LNCAP (cell line): ENCODE data around the gene FOXN3.

Source experiments
- TF ChIP-seq, protein P1 (sequence below): fragments of 450-650 bp; IDR thresholded peaks from 2 replicates; pipeline ENCODE4 v1.5.1; 2017; ENCODE audit warnings: mild to moderate bottlenecking

The FOXN3 gene

GRCh38 chr14:89249065-89249695, 167.9 kb downstream of the FOXN3 start:
- TF ChIP-seq, protein P1, sequence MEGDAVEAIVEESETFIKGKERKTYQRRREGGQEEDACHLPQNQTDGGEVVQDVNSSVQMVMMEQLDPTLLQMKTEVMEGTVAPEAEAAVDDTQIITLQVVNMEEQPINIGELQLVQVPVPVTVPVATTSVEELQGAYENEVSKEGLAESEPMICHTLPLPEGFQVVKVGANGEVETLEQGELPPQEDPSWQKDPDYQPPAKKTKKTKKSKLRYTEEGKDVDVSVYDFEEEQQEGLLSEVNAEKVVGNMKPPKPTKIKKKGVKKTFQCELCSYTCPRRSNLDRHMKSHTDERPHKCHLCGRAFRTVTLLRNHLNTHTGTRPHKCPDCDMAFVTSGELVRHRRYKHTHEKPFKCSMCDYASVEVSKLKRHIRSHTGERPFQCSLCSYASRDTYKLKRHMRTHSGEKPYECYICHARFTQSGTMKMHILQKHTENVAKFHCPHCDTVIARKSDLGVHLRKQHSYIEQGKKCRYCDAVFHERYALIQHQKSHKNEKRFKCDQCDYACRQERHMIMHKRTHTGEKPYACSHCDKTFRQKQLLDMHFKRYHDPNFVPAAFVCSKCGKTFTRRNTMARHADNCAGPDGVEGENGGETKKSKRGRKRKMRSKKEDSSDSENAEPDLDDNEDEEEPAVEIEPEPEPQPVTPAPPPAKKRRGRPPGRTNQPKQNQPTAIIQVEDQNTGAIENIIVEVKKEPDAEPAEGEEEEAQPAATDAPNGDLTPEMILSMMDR = no peak

- TF ChIP-seq, protein P1 = no peak
These were observed 168.5 kb downstream of the FOXN3 start for GRCh38 chr14:89248411-89249064.

- TF ChIP-seq, protein P1 = no peak
These were observed 169.4 kb downstream of the FOXN3 start for GRCh38 chr14:89247457-89248122.

DNA sequence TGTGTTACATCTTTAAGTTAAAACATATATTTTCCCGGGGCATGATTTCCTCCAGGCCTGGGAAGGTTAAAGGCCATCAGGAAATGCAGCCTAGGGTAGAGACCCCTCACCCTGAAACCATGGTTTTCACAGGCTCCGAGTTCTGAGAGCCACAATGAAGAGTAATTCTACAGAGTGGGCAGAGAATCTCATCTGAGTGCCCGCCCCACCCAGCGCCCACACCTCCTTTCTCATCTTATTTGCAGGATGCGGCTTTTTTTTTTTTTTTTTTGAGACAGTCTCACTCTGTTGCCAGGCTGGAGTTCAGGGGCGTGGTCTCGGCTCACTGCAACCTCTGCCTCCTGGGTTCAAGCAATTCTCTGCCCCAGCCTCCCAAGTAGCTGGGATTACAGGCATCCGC, 170.7 kb downstream of the FOXN3 start:
- TF ChIP-seq, protein P1 = no peak

DNA sequence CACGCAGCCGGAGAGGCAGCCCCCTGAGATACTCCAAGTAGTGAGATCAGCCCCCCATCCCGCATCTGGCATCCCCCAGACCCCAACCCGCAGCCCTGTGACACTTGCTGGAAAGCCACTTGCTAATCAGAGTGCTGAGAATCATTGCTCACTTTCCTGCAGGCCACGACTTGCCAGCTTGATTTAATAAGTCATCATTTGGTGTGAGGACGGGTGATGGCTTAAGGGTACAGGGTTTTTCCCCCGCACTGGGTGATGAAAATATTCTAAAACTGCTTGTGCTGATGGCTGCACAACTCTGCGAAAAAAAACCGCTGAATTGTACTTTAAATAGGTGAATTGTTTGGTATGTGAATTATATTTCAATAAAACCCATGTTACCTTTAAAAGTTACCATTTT, 171.2 kb downstream of the FOXN3 start:
- TF ChIP-seq, protein P1 = no peak

DNA sequence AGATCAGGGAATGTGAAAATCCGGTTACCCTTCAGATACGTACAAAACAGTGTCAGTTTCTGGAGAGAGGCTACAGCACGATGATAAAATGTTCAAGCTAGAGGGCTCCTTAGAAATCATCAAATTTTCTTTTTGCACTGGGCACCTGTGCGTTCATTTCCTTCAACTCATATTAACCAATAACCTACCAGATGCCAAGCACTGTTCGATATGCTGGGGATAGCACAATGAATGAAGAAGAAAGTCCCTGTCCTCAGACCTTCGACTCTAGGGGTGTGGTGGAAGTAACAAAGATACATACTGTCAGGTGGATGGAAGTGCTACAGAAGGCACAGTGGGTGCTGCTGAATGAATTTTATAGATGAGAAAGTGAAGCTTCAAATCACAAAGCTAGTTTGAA, 172.3 kb downstream of the FOXN3 start:
- TF ChIP-seq, protein P1 = no peak

- TF ChIP-seq, protein P1 = no peak
These were observed 173.3 kb downstream of the FOXN3 start for GRCh38 chr14:89243741-89244140.
